Thyroid gland (tissue), 4 donors: ENCODE data around the gene KERA. TPM values are rescaled to one million over a fixed set of nuclear protein-coding genes. Genes with fewer than 3 reads are reported as not detected.

ENCODE experiments used
- DNase-seq, 2 donors: peaks; one replicate each; pipeline ENCODE4 v3.0.0-alpha.2; 2019
- H3K27ac ChIP-seq, 3 donors: fragments of 200-600 bp; sonication (generic); 1 replicate in 2 of 3; 2 replicates in 1 of 3; pipeline ENCODE4 v1.5.1; 2016 to 2019; ENCODE audit warnings: mild to moderate bottlenecking in 1 of 3, moderate library complexity in 1 of 3
- H3K27me3 ChIP-seq: fragments of 200-600 bp; sonication (generic); one replicate; pipeline ENCODE4 v1.5.1; 2019
- H3K36me3 ChIP-seq, 2 donors: fragments of 200-600 bp; sonication (generic); one replicate each; pipeline ENCODE4 v1.5.1; 2016 to 2019
- H3K4me1 ChIP-seq, 2 donors: fragments of 200-600 bp; sonication (generic); one replicate each; pipeline ENCODE4 v1.5.1; 2017 to 2019
- H3K4me3 ChIP-seq, 3 donors: fragments of 200-600 bp; sonication (generic); replicated peaks in 1 of 3; 1 replicate in 2 of 3; 2 replicates in 1 of 3; pipeline ENCODE4 v1.5.1; 2016; ENCODE audit warnings: mild to moderate bottlenecking in 1 of 3
- H3K9me3 ChIP-seq: fragments of 200-600 bp; sonication (generic); one replicate; pipeline ENCODE4 v1.5.1; 2017
- POLR2A ChIP-seq, 2 donors: fragments of 450-650 bp; IDR thresholded peaks; one replicate each; pipeline ENCODE4 v1.6.1; 2017; ENCODE audit warnings: antibody characterized with exemption in 2 of 2, mild to moderate bottlenecking in 2 of 2, moderate library complexity in 1 of 2
- WGBS, 2 donors: methylation state at CpG; one replicate each; pipeline ENCODE4 v1.1.5; 2017; 5-methylcytosine and 5-hydroxymethylcytosine counted together
- intact Hi-C: fragments of 100-400 bp; cut with DNase I; formaldehyde crosslinking; loops from one replicate; pipeline ENCODE4 v1.15.1; 2023
- total RNA-seq, 4 donors: library from RNA; depleted of rRNA; stranded (reverse); fragments of >200 nt; gene quantifications; one replicate each; pipeline ENCODE4 v1.2.3, GENCODE V29; 2016
- TF ChIP-seq, protein P1 (sequence below), 6 experiments: fragments of 200-600 bp in 3 of 6; fragments of 450-650 bp in 3 of 6; sonication (generic) in 3 of 6; IDR thresholded peaks; one replicate each; pipeline ENCODE4 v1.5.1; 2016 to 2019; ENCODE audit warnings: antibody characterized with exemption in 6 of 6, mild to moderate bottlenecking in 2 of 6, inconsistent platforms in 1 of 6, moderate library complexity in 1 of 6

Gene KERA
- total RNA-seq, 4 donors from 2014 or later: not detected

DNA sequence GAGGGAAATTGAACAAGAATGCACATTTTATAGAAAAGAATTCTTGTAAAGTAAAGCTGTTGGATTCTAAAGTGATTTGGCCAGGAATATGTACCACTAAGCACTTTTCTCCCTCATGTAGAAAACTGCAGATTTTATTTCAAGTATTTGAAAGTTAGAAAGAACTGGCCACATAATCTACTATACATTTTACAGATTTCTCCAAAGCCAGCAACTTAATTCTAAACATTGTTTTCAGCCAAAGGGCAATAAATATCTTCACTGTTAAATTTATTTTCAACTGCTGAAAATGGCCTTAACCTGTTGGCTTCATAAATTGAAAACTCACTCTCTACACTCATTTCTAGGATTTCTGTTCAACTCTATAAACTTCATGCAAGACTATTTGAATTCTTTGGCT lies 15.6 kb upstream of the KERA start:
- TF ChIP-seq, protein P1, sequence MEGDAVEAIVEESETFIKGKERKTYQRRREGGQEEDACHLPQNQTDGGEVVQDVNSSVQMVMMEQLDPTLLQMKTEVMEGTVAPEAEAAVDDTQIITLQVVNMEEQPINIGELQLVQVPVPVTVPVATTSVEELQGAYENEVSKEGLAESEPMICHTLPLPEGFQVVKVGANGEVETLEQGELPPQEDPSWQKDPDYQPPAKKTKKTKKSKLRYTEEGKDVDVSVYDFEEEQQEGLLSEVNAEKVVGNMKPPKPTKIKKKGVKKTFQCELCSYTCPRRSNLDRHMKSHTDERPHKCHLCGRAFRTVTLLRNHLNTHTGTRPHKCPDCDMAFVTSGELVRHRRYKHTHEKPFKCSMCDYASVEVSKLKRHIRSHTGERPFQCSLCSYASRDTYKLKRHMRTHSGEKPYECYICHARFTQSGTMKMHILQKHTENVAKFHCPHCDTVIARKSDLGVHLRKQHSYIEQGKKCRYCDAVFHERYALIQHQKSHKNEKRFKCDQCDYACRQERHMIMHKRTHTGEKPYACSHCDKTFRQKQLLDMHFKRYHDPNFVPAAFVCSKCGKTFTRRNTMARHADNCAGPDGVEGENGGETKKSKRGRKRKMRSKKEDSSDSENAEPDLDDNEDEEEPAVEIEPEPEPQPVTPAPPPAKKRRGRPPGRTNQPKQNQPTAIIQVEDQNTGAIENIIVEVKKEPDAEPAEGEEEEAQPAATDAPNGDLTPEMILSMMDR (IDR thresholded peaks at IDR 0.05): no peak
- TF ChIP-seq POLR2A (IDR thresholded peaks at IDR 0.05): no peak
- Histone ChIP-seq H3K36me3 (no peaks in the 10 kb centered on the region), H3K9me3 (no peaks in the 10 kb centered on the region), H3K4me1 (no peaks in the 10 kb centered on the region), H3K27me3 (no peaks in the 10 kb centered on the region), H3K4me3 (no peak overlapping the region), H3K27ac (no peak overlapping the region)
- intact Hi-C loops: no loop called here
- no peak for DNase-seq

DNA sequence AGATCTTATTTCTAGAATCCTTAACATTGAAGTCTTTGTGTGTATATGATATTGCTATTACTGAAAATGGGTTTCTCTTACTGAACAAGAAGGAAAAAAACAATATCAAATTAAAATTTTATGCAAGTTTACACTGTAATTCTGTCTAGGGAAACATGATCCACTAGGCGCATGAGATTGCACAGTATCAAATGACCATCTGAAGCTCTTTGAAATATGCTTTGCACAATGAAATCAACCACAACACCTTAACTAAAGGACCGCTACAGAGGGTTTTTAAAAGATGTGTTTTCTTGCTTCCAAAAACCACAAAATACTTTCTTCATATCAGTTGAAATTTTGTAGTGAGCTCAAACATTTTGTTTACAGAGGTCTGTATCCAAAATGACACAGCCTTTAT lies 15.1 kb upstream of the KERA start:
- H3K27ac ChIP-seq: no peak overlapping the region
- no peaks in the 10 kb centered on the region for H3K27me3 ChIP-seq
- intact Hi-C loops: no loop called here
- 88 to 94% methylated on average over 2 of the region's 2 CpGs for WGBS, 2 donors
- H3K36me3 ChIP-seq: no peaks in the 10 kb centered on the region
- no peak overlapping the region for H3K4me3 ChIP-seq
- TF ChIP-seq, protein P1 (IDR thresholded peaks at IDR 0.05): no peak
- no peak for TF ChIP-seq POLR2A (IDR thresholded peaks at IDR 0.05)
- H3K9me3 ChIP-seq: no peaks in the 10 kb centered on the region
- no peaks in the 10 kb centered on the region for H3K4me1 ChIP-seq
- no peak for DNase-seq

DNA sequence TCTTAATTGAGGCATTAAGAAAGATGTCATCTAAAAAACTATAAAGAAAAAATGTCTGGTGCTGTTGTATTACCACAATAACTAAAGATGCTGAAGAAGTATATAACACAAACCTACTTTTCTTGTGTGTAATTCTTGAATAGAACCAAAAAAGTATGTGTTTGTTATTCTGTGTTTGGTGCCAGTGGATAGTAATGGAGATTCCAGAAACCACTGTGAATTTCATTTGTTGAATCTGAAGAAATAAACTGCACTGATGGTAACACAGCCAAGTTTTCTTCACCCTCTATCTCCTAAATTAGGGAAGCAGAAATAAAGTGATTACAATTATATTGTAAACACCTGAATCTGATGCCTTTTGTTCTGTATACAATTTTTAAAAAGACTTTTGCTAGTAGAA lies 13.1 kb upstream of the KERA start:
- no peaks in the 10 kb centered on the region for H3K27me3 ChIP-seq
- no peak overlapping the region for H3K4me3 ChIP-seq
- DNase-seq: no peak
- TF ChIP-seq POLR2A (IDR thresholded peaks at IDR 0.05): no peak
- TF ChIP-seq, protein P1 (IDR thresholded peaks at IDR 0.05): no peak
- intact Hi-C loops: no loop called here
- no peaks in the 10 kb centered on the region for H3K4me1 ChIP-seq
- H3K27ac ChIP-seq: no peak overlapping the region
- no peaks in the 10 kb centered on the region for H3K9me3 ChIP-seq
- no peaks in the 10 kb centered on the region for H3K36me3 ChIP-seq

DNA sequence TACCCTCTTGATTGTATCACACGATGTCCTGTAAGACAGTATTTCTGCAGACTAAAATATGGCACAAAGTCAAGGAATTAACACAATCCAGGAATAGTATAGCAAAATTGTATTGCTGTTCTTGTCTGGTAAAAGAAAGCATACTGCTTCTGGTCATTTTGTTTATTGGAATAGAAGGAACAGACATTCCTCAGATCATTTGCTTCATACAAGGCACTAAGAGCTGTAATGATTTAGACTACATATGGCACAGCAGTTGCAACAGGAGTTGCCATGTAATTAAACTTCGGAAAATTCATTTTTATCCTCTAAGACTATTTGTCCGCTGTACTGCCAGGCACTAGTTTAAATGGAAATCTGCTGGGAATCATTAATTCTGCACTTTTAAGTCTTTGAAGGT lies 7.6 kb upstream of the KERA start:
- no peaks in the 10 kb centered on the region for H3K36me3 ChIP-seq
- TF ChIP-seq, protein P1 (IDR thresholded peaks at IDR 0.05): no peak
- TF ChIP-seq POLR2A (IDR thresholded peaks at IDR 0.05): no peak
- intact Hi-C loops: no loop called here
- no peaks in the 10 kb centered on the region for H3K9me3 ChIP-seq
- no peaks in the 10 kb centered on the region for H3K4me1 ChIP-seq
- no peak overlapping the region for H3K4me3 ChIP-seq
- no peaks in the 10 kb centered on the region for H3K27me3 ChIP-seq
- H3K27ac ChIP-seq: no peak overlapping the region
- DNase-seq: no peak
- 93 to 96% methylated on average over 3 of the region's 3 CpGs for WGBS, 2 donors

DNA sequence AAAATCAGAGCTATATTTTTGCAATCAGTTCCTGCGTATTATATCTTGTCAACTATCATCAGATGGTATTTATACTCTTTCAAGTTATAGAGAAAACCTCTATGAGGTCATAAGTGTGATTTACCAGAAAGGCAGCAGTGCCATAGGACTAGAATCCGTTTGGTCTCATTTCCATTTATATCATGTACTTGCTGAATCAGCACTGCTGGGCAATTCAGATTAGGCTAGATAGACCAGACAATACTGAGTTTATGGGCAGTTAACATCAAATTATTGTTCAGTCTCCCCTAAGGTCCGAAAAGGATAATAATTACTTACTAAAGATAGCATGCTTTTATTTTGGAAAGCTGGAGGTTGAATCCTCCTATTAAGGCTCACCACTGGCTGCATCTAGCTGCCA lies 6.8 kb upstream of the KERA start:
- intact Hi-C loops: no loop called here
- WGBS, 2 donors: 92 to 93% methylated on average over 3 of the region's 3 CpGs
- Histone ChIP-seq H3K27ac (no peak overlapping the region), H3K27me3 (no peaks in the 10 kb centered on the region), H3K4me3 (no peak overlapping the region), H3K36me3 (no peaks in the 10 kb centered on the region), H3K4me1 (no peaks in the 10 kb centered on the region), H3K9me3 (no peaks in the 10 kb centered on the region)
- TF ChIP-seq POLR2A (IDR thresholded peaks at IDR 0.05): no peak
- TF ChIP-seq, protein P1 (IDR thresholded peaks at IDR 0.05): no peak
- DNase-seq: no peak
